Activated T-helper 1 cell treated with anti-CD3 and anti-CD28 coated beads, Interleukin-2, amount 50 U/mL, for 16 hours (primary cell): ENCODE data around the gene PLD3.
"Not testable (repeated sequence)": the region's sequence is repeated elsewhere in the genome, so short reads cannot be mapped to it uniquely, and the experiment has no call there.

Source experiments
- DNase-seq, 2 donors: peaks; one replicate each; pipeline ENCODE4 v3.0.0-alpha.2; 2020; ENCODE audit warnings: low read depth in 1 of 2, low spot score in 1 of 2

The PLD3 gene

GRCh38 chr19:40332669-40333068 lies 15.8 kb upstream of the PLD3 start:
- no peak for DNase-seq

- not testable (repeated sequence) for DNase-seq
Measured at GRCh38 chr19:40333083-40333482, 15.4 kb upstream of the PLD3 start.

GRCh38 chr19:40335101-40335500 lies 13.4 kb upstream of the PLD3 start:
- DNase-seq, result no peak

- no peak for DNase-seq
Measured at GRCh38 chr19:40335855-40336600, 12.5 kb upstream of the PLD3 start.

GRCh38 chr19:40336601-40336900 lies 11.9 kb upstream of the PLD3 start:
- no peak for DNase-seq

GRCh38 chr19:40337107-40337506 lies 11.4 kb upstream of the PLD3 start:
- DNase-seq, result no peak

GRCh38 chr19:40337594-40337993 lies 10.9 kb upstream of the PLD3 start:
- no peak for DNase-seq

- no peak for DNase-seq
Measured at GRCh38 chr19:40339018-40339728, 9.3 kb upstream of the PLD3 start.

- DNase-seq, result no peak
Measured at GRCh38 chr19:40341601-40342482, 6.7 kb upstream of the PLD3 start.

GRCh38 chr19:40342644-40343311 lies 5.7 kb upstream of the PLD3 start:
- DNase-seq, result no peak

- no peak for DNase-seq
Measured at GRCh38 chr19:40344422-40344821, 4.1 kb upstream of the PLD3 start.

- DNase-seq, result no peak
Measured at GRCh38 chr19:40348961-40349507, 539 bp downstream of the PLD3 start.

GRCh38 chr19:40355975-40356680 lies 7.6 kb downstream of the PLD3 start:
- no peak for DNase-seq

GRCh38 chr19:40356681-40357595 lies 8.4 kb downstream of the PLD3 start:
- no peak for DNase-seq

GRCh38 chr19:40357640-40358039 lies 9.1 kb downstream of the PLD3 start:
- no peak for DNase-seq

GRCh38 chr19:40358773-40359172 lies 10.3 kb downstream of the PLD3 start:
- DNase-seq, result no peak

GRCh38 chr19:40360020-40360707 lies 11.7 kb downstream of the PLD3 start:
- DNase-seq, result no peak

- DNase-seq, result no peak
Measured at GRCh38 chr19:40360708-40361241, 12.3 kb downstream of the PLD3 start.

- DNase-seq, result no peak
Measured at GRCh38 chr19:40362160-40362559, 13.7 kb downstream of the PLD3 start.
